WTC11 (cell line): ENCODE data around the gene RELT. TPM values are rescaled to one million over a fixed set of nuclear protein-coding genes. Genes with fewer than 3 reads are reported as not detected.

Experiments
- ATAC-seq: fragments of 200-7000 bp; cut with Tn5 transposase; 2 replicates; pipeline ENCODE4 v1.10.0; 2021; ENCODE audit warnings: mild to moderate bottlenecking, moderate library complexity
- CTCF ChIA-PET: fragments of 300-600 bp; sonication (Branson Sonifier 250); formaldehyde crosslinking; loops from one replicate; lab custom pipeline; 2021; ENCODE audit warnings: antibody characterized with exemption; lab: Charles Lee
- POLR2A ChIA-PET: fragments of 350-600 bp; sonication (Branson Sonifier 250); formaldehyde crosslinking; loops from one replicate; lab custom pipeline; 2021; ENCODE audit warnings: antibody characterized with exemption; lab: Charles Lee
- DNase-seq: peaks from one replicate; pipeline ENCODE4 v3.0.0; 2021; ENCODE audit warnings: low spot score
- H3K27ac Mint-ChIP-seq: 2 replicates; pipeline ENCODE4 v1.8.0; 2021; ENCODE audit warnings: mixed read lengths
- H3K27me3 Mint-ChIP-seq: 2 replicates; pipeline ENCODE4 v1.8.0; 2021; ENCODE audit warnings: low read depth, mild to moderate bottlenecking, moderate library complexity, mixed read lengths
- H3K36me3 Mint-ChIP-seq: 2 replicates; pipeline ENCODE4 v1.8.0; 2021; ENCODE audit warnings: mixed read lengths
- H3K4me1 Mint-ChIP-seq: 2 replicates; pipeline ENCODE4 v1.8.0; 2022; ENCODE audit warnings: mixed read lengths
- H3K4me3 Mint-ChIP-seq: 2 replicates; pipeline ENCODE4 v1.8.0; 2021; ENCODE audit warnings: mild to moderate bottlenecking, moderate library complexity, mixed read lengths
- H3K9me3 Mint-ChIP-seq: 2 replicates; pipeline ENCODE4 v1.8.0; 2021; ENCODE audit warnings: mixed read lengths
- CREB1 ChIP-seq: sonication (generic); formaldehyde crosslinking; IDR thresholded peaks from 2 replicates; pipeline ENCODE4 v1.8.0; 2023; ENCODE audit warnings: mild to moderate bottlenecking, missing genetic modification reagents
- E2F4 ChIP-seq: sonication (generic); formaldehyde crosslinking; IDR thresholded peaks from 2 replicates; pipeline ENCODE4 v1.8.1; 2022; ENCODE audit warnings: low read depth, mild to moderate bottlenecking, moderate library complexity, missing genetic modification reagents, borderline replicate concordance
- EMX1 ChIP-seq: fragments of 250-450 bp; sonication (Bioruptor Pico); IDR thresholded peaks from 2 replicates; pipeline ENCODE4 v1.8.0; 2021; ENCODE audit warnings: mild to moderate bottlenecking
- GABPB1 ChIP-seq: sonication (generic); formaldehyde crosslinking; IDR thresholded peaks from 2 replicates; pipeline ENCODE4 v1.8.1; 2023; ENCODE audit warnings: mild to moderate bottlenecking, missing genetic modification reagents
- IRF2 ChIP-seq: sonication (generic); formaldehyde crosslinking; IDR thresholded peaks from 2 replicates; pipeline ENCODE4 v1.8.0; 2022; ENCODE audit warnings: low read depth, missing genetic modification reagents, borderline replicate concordance
- MXD4 ChIP-seq: fragments of 250-450 bp; sonication (Bioruptor Pico); IDR thresholded peaks from 2 replicates; pipeline ENCODE4 v1.8.0; 2021; ENCODE audit warnings: mild to moderate bottlenecking, moderate library complexity, borderline replicate concordance
- NFYB ChIP-seq: sonication (generic); formaldehyde crosslinking; conservative IDR thresholded peaks from 2 replicates; pipeline ENCODE4 v1.8.0; 2022; ENCODE audit warnings: low read depth, missing genetic modification reagents
- NR1H2 ChIP-seq: sonication (generic); formaldehyde crosslinking; IDR thresholded peaks from 2 replicates; pipeline ENCODE4 v1.9.0; 2021; ENCODE audit warnings: mild to moderate bottlenecking, moderate library complexity, missing genetic modification reagents
- NR2C2 ChIP-seq: sonication (generic); formaldehyde crosslinking; IDR thresholded peaks from 2 replicates; pipeline ENCODE4 v1.8.0; 2022; ENCODE audit warnings: mild to moderate bottlenecking, missing genetic modification reagents
- PRRX2 ChIP-seq: fragments of 250-450 bp; sonication (Bioruptor Pico); IDR thresholded peaks from 2 replicates; pipeline ENCODE4 v1.8.0; 2021; ENCODE audit warnings: mild to moderate bottlenecking
- RELA ChIP-seq: sonication (generic); formaldehyde crosslinking; IDR thresholded peaks from 2 replicates; pipeline ENCODE4 v1.8.1; 2022; ENCODE audit warnings: missing genetic modification reagents, mild to moderate bottlenecking, borderline replicate concordance
- SOX15 ChIP-seq: fragments of 250-450 bp; sonication (Bioruptor Pico); IDR thresholded peaks from 2 replicates; pipeline ENCODE4 v1.9.0; 2021; ENCODE audit warnings: mild to moderate bottlenecking
- TEAD1 ChIP-seq: sonication (generic); formaldehyde crosslinking; IDR thresholded peaks from 2 replicates; pipeline ENCODE4 v1.8.0; 2022; ENCODE audit warnings: mild to moderate bottlenecking, missing genetic modification reagents
- TP53 ChIP-seq: sonication (generic); formaldehyde crosslinking; IDR thresholded peaks from 2 replicates; pipeline ENCODE4 v1.8.1; 2023; ENCODE audit warnings: mild to moderate bottlenecking, missing genetic modification reagents
- ZNF219 ChIP-seq: sonication (generic); formaldehyde crosslinking; IDR thresholded peaks from 2 replicates; pipeline ENCODE4 v1.8.0; 2023; ENCODE audit warnings: missing genetic modification reagents, mild to moderate bottlenecking, borderline replicate concordance
- total RNA-seq: library from RNA; stranded (reverse); gene quantifications from 3 replicates; pipeline ENCODE4 v1.2.3, GENCODE V29; 2021
- TF ChIP-seq, protein P1 (sequence below): fragments of 250-450 bp; sonication (Bioruptor Pico); IDR thresholded peaks from 2 replicates; pipeline ENCODE4 v1.9.0; 2021; ENCODE audit warnings: mild to moderate bottlenecking, borderline replicate concordance
- TF ChIP-seq, protein P2 (sequence below): sonication (generic); formaldehyde crosslinking; IDR thresholded peaks from 2 replicates; pipeline ENCODE4 v1.8.1; 2022; ENCODE audit warnings: mild to moderate bottlenecking, missing genetic modification reagents, moderate library complexity, borderline replicate concordance

RELT gene
- total RNA-seq, 1 experiment from 2014 or later = 6.7 TPM

DNA sequence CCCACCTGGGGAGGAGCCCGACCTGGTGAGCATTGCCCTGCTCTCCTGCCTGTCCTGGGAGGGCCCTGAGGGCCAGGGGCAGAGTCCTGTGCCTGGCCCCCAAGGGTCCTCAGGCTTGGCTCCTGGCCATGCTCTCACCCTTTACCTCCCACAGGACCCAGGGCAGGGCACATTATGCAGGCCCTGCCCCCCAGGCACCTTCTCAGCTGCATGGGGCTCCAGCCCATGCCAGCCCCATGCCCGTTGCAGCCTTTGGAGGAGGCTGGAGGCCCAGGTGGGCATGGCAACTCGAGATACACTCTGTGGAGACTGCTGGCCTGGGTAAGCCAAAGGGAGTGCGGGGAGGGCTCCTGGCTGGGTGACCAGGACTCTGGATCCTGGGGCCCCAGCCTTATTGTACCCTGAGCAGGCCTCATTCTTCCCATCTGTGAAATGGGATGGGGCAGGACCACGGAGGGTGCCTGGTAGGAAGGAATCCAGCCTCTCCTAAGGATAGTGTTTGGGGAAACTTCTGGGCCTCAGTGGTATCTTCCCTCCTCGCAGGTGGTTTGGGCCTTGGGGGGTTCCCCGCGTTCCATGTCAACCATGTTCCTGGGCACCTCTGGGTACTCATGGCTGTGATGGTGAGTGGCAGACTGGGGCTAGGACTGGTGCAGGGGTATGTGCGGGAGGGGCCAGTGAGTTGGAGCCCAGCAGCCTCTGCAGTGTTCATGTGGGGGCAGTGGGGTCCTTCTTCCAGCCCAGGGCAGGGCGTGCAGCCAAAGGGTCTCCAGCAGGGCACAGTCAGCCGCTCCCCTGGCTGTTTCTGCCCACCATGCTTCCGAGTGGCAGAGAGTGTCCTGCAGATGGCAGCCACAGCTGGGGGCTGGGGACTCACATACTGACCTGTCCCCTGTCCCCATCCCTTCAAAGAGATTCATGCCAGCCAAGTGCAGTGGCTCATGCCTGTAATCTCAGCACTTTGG, 14.7 kb downstream of the RELT start (continued):
- TF ChIP-seq ZNF219 (no peak), PRRX2 (no peak), SOX15 (CRISPR knock-in tag) (no peak), NR1H2 (CRISPR knock-in tag) (no peak)
- TF ChIP-seq, protein P1, sequence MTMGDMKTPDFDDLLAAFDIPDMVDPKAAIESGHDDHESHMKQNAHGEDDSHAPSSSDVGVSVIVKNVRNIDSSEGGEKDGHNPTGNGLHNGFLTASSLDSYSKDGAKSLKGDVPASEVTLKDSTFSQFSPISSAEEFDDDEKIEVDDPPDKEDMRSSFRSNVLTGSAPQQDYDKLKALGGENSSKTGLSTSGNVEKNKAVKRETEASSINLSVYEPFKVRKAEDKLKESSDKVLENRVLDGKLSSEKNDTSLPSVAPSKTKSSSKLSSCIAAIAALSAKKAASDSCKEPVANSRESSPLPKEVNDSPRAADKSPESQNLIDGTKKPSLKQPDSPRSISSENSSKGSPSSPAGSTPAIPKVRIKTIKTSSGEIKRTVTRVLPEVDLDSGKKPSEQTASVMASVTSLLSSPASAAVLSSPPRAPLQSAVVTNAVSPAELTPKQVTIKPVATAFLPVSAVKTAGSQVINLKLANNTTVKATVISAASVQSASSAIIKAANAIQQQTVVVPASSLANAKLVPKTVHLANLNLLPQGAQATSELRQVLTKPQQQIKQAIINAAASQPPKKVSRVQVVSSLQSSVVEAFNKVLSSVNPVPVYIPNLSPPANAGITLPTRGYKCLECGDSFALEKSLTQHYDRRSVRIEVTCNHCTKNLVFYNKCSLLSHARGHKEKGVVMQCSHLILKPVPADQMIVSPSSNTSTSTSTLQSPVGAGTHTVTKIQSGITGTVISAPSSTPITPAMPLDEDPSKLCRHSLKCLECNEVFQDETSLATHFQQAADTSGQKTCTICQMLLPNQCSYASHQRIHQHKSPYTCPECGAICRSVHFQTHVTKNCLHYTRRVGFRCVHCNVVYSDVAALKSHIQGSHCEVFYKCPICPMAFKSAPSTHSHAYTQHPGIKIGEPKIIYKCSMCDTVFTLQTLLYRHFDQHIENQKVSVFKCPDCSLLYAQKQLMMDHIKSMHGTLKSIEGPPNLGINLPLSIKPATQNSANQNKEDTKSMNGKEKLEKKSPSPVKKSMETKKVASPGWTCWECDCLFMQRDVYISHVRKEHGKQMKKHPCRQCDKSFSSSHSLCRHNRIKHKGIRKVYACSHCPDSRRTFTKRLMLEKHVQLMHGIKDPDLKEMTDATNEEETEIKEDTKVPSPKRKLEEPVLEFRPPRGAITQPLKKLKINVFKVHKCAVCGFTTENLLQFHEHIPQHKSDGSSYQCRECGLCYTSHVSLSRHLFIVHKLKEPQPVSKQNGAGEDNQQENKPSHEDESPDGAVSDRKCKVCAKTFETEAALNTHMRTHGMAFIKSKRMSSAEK (CRISPR knock-in tag) = no peak
- TF ChIP-seq, protein P2, sequence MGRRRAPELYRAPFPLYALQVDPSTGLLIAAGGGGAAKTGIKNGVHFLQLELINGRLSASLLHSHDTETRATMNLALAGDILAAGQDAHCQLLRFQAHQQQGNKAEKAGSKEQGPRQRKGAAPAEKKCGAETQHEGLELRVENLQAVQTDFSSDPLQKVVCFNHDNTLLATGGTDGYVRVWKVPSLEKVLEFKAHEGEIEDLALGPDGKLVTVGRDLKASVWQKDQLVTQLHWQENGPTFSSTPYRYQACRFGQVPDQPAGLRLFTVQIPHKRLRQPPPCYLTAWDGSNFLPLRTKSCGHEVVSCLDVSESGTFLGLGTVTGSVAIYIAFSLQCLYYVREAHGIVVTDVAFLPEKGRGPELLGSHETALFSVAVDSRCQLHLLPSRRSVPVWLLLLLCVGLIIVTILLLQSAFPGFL (CRISPR knock-in tag) = no peak

- POLR2A ChIA-PET = no interaction called here
- Mint-ChIP-seq H3K27ac (no peak overlapping the region), H3K36me3 (no peaks in the 10 kb centered on the region), H3K27me3 (no peaks in the 10 kb centered on the region), H3K4me1 (peaks cover 6% of the 10 kb centered on the region; the same call in 1 of the 2 replicates), H3K9me3 (no peaks in the 10 kb centered on the region), H3K4me3 (no peak overlapping the region)
- CTCF ChIA-PET = interaction anchor here (0.9 to 3.5 kb wide), 2 partner anchors 20 to 40 kb away, joined by 3 to 39 read pairs; no protein-coding TSS in a partner anchor
- no peak for TF ChIP-seq NFYB (CRISPR knock-in tag)
- TF ChIP-seq NR2C2 (CRISPR knock-in tag) = no peak
- no peak for TF ChIP-seq RELA (CRISPR knock-in tag)
- TF ChIP-seq CREB1 (CRISPR knock-in tag) = no peak
- TF ChIP-seq TP53 (CRISPR knock-in tag) = no peak
- no peak for TF ChIP-seq NR1H2 (CRISPR knock-in tag)
- TF ChIP-seq GABPB1 = no peak
- no peak for TF ChIP-seq EMX1
- TF ChIP-seq, protein P2 (CRISPR knock-in tag) = no peak
- TF ChIP-seq IRF2 (CRISPR knock-in tag) = no peak
- TF ChIP-seq E2F4 = no peak
- TF ChIP-seq TEAD1 (CRISPR knock-in tag) = no peak
- no peak for TF ChIP-seq MXD4
- DNase-seq = no peak
- ATAC-seq = no peak
Observed at GRCh38 chr11:73391665-73392064, 15.5 kb downstream of the RELT start.
